BJ (cell line): Measurements from ENCODE around the gene CCIN. TPM values are rescaled to one million over a fixed set of nuclear protein-coding genes. Genes with fewer than 3 reads are reported as not detected.

Source experiments
- CTCF ChIA-PET: fragments of 350-600 bp; formaldehyde crosslinking; extraction: SDS; loops from one replicate; lab custom pipeline; 2021; ENCODE audit warnings: antibody characterized with exemption, inconsistent platforms; lab: Yijun Ruan, JAX
- POLR2A ChIA-PET: fragments of 300-600 bp; sonication (Branson Sonifier 250); formaldehyde crosslinking; extraction: SDS; loops from one replicate; lab custom pipeline; 2021; ENCODE audit warnings: antibody characterized with exemption; lab: Charles Lee
- DNase-seq: peaks from one replicate; pipeline ENCODE4 v3.0.0-alpha.2; 2011; ENCODE audit warnings: low read depth
- H3K27me3 ChIP-seq: 2 replicates; pipeline ENCODE4 v1.6.0; 2011; ENCODE audit warnings: low read length; ENCODE audit not compliant: control insufficient read depth, insufficient read depth
- H3K36me3 ChIP-seq: 2 replicates; pipeline ENCODE4 v1.5.1; 2011; ENCODE audit warnings: low read length; ENCODE audit not compliant: control insufficient read depth, insufficient read depth
- H3K4me3 ChIP-seq: 2 replicates; pipeline ENCODE4 v1.5.1; 2011; ENCODE audit warnings: low read depth, mild to moderate bottlenecking, control low read depth, low read length
- polyA plus RNA-seq: library from polyadenylated mRNA; depleted of rRNA; stranded (reverse); fragments of >200 nt; gene quantifications from 2 replicates; pipeline ENCODE4 v1.2.3, GENCODE V29; 2011
- TF ChIP-seq, protein P1 (sequence below): IDR thresholded peaks from 2 replicates; pipeline ENCODE4 v1.5.1; 2011; ENCODE audit warnings: low read depth, mild to moderate bottlenecking, control low read depth, inconsistent platforms, low read length, moderate library complexity; ENCODE audit not compliant: insufficient read depth

Gene CCIN
- polyA plus RNA-seq, 1 experiment: 1.7 TPM

DNA sequence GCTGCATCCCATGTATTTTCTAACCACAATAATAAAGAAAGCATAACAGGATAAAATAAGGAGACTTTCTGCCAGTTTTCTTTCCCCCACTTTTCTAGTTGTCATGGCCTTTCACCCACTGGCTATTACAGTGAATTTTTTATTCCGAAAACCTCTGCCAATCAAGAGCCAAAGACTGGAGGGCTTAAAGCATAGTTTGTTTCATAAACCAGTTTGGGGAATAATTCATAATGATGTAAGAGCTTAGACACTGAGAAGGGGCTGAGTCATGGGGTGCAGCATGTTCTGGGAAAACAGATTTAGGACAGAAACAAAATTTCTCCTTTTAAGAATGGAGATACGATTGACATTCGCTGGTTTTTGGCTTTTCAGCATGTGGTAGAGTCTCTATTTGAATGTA lies 37.1 kb upstream of the CCIN start:
- TF ChIP-seq, protein P1, sequence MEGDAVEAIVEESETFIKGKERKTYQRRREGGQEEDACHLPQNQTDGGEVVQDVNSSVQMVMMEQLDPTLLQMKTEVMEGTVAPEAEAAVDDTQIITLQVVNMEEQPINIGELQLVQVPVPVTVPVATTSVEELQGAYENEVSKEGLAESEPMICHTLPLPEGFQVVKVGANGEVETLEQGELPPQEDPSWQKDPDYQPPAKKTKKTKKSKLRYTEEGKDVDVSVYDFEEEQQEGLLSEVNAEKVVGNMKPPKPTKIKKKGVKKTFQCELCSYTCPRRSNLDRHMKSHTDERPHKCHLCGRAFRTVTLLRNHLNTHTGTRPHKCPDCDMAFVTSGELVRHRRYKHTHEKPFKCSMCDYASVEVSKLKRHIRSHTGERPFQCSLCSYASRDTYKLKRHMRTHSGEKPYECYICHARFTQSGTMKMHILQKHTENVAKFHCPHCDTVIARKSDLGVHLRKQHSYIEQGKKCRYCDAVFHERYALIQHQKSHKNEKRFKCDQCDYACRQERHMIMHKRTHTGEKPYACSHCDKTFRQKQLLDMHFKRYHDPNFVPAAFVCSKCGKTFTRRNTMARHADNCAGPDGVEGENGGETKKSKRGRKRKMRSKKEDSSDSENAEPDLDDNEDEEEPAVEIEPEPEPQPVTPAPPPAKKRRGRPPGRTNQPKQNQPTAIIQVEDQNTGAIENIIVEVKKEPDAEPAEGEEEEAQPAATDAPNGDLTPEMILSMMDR: no peak
- POLR2A ChIA-PET: no interaction called here

DNA sequence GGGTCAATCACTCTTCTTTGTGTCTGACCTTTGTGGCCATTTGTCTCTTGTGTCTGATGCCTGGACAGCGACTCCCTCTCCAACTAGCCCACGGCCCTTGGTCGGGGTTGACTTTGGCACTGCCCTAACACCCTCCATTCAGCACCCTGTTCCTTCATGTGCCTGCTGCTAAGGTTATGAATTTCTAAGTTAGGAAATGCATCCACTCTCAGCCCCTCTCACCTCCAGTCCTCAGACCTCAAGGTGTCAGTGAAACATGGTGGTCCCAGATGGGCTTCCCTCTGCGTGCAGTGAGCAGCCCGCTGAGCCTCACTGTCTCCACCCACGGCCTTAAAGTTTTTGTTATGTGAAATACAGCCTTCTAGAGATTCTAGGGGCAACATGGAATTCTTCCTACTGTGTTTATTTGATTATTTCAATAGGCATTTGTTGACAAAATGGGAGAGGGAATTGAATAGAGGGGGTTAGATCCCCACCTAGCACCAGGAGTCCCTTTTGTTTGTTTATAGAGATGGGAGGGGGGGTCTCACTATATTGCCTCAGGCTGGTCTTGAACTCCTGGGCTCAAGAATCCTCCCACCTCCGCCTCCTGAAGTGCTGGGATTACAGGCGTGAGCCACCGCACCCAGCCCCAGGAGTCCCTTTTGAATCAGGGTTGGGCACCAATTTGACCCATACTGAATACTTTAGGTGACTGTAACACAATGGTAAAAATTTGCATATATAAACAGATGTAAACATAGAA lies 34.3 kb upstream of the CCIN start:
- TF ChIP-seq, protein P1: no peak
- CTCF ChIA-PET: no interaction called here
- Histone ChIP-seq H3K36me3 (no peaks in the 10 kb centered on the region), H3K4me3 (no peak overlapping the region), H3K27me3 (no peaks in the 10 kb centered on the region)
- DNase-seq: no peak
- POLR2A ChIA-PET: no interaction called here

More for the DNA sequence above, 37.1 kb upstream of the CCIN start:
- CTCF ChIA-PET: no interaction called here
- Histone ChIP-seq H3K36me3 (no peaks in the 10 kb centered on the region), H3K27me3 (no peaks in the 10 kb centered on the region), H3K4me3 (no peak overlapping the region)
- DNase-seq: no peak

DNA sequence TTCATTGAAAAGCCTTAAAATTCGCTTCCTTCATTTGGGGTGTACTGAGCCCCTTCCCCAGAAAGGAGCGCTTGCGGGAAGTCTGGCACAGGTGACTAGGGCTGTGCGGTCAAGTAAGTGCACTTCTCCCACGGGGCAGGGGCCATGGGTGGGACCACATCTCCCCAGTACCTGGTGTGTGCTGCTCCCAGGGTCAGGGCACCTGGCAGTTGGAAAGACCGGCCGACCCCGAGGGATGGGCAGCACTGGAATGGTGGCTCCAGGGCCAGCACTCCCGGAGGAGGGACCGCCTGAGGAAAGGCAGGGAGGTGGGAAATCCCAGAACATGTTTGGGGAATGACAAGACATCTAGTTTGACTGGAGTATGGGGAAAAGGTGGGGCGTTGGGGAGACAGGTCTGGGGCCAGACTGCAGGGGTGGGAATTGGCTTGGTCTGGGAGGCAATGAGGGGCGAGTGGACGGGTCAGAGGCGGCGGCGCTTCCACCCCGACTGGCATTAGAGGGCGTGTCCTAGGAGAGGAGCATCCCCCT lies 33.4 kb upstream of the CCIN start:
- CTCF ChIA-PET: interaction anchor here (1.0 to 9.2 kb wide), 2 partner anchors 29 to 32 kb away, joined by 3 to 77 read pairs; no protein-coding TSS in a partner anchor
- peak overlapping the region; percentile 51 for H3K4me3 ChIP-seq
- no peaks in the 10 kb centered on the region for H3K36me3 ChIP-seq
- POLR2A ChIA-PET: interaction anchor here (0.6 kb wide), 2 partner anchors 30 to 62 kb away, joined by 4 to 9 read pairs; no protein-coding TSS in a partner anchor
- TF ChIP-seq, protein P1: no peak
- no peak for DNase-seq
- H3K27me3 ChIP-seq: no peaks in the 10 kb centered on the region

- DNase-seq: no peak
- H3K4me3 ChIP-seq: peak within 1 kb of the TSS; percentile 51
- TF ChIP-seq, protein P1: peak; percentile 18; the same call in 1 of the 2 replicates
- POLR2A ChIA-PET: interaction anchor here (0.6 kb wide), 1 partner anchor 63 kb away, joined by 4 read pairs; no protein-coding TSS in a partner anchor
- H3K36me3 ChIP-seq: no peaks in the 10 kb centered on the region
- CTCF ChIA-PET: interaction anchor here (1.0 to 9.2 kb wide), 2 partner anchors 29 to 33 kb away, joined by 3 to 77 read pairs; no protein-coding TSS in a partner anchor
- no peaks in the 10 kb centered on the region for H3K27me3 ChIP-seq
Measured at GRCh38 chr9:36136272-36136893, 32.8 kb upstream of the CCIN start, which contains the start of gene GLIPR2. TSS of gene GLIPR2 (plus strand) at chr9:36136733. CDS start at chr9:36136779, 46 bp downstream.
